Measurements from ENCODE around the gene ACAD11.

DNA sequence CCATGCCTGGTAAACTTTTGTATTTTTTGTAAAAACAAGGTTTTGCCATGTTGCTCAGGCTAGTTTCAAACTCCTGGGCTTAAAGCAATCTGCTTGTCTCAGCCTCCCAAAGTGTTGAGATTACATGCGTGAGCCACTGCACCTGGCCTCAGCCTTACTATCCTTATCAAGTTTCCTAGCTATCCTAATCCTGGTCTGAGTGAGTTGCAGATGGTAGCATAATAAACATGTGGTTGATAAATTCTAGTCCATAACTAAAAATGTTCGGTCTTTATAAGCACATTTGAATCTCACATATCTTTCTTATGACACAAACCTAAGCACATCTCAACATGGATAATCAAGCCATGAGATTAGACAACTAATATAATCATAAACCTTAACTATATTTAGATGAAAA lies 44.1 kb upstream of the ACAD11 start:
- TF ChIP-seq, protein P1, sequence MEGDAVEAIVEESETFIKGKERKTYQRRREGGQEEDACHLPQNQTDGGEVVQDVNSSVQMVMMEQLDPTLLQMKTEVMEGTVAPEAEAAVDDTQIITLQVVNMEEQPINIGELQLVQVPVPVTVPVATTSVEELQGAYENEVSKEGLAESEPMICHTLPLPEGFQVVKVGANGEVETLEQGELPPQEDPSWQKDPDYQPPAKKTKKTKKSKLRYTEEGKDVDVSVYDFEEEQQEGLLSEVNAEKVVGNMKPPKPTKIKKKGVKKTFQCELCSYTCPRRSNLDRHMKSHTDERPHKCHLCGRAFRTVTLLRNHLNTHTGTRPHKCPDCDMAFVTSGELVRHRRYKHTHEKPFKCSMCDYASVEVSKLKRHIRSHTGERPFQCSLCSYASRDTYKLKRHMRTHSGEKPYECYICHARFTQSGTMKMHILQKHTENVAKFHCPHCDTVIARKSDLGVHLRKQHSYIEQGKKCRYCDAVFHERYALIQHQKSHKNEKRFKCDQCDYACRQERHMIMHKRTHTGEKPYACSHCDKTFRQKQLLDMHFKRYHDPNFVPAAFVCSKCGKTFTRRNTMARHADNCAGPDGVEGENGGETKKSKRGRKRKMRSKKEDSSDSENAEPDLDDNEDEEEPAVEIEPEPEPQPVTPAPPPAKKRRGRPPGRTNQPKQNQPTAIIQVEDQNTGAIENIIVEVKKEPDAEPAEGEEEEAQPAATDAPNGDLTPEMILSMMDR (IDR thresholded peaks at IDR 0.05; ENCODE audit: poor library complexity) = no peak
- no peak for TF ChIP-seq EZH2phosphoT487 (IDR thresholded peaks at IDR 0.05; ENCODE audit: low read depth, severe bottlenecking, unreplicated experiment)

Measured in hepatocyte (in vitro differentiated cells).